ES-I3 (cell line): ENCODE results near the gene DEFB116.
"Not testable (repeated sequence)": the region's sequence is repeated elsewhere in the genome, so short reads cannot be mapped to it uniquely, and the experiment has no call there.

Experiments used
- H3K36me3 ChIP-seq: 2 replicates; pipeline ENCODE4 v1.6.1; 2013; ENCODE audit warnings: mild to moderate bottlenecking, low read length, control low read depth, moderate library complexity; ENCODE audit not compliant: insufficient read depth
- H3K4me1 ChIP-seq: 2 replicates; pipeline ENCODE4 v1.6.1; 2013; ENCODE audit warnings: mild to moderate bottlenecking, control low read depth, low read length; ENCODE audit not compliant: insufficient read depth
- H3K9ac ChIP-seq: 2 replicates; pipeline ENCODE4 v1.6.1; 2013; ENCODE audit warnings: low read depth, mild to moderate bottlenecking, low read length, moderate library complexity
- H3K9me3 ChIP-seq: 2 replicates; pipeline ENCODE4 v1.6.1; 2013; ENCODE audit warnings: mild to moderate bottlenecking, low read length, moderate library complexity; ENCODE audit not compliant: control insufficient read depth, insufficient read depth

The DEFB116 gene, protein sequence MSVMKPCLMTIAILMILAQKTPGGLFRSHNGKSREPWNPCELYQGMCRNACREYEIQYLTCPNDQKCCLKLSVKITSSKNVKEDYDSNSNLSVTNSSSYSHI

GRCh38 chr20:31308535-31309162, at the start of gene DEFB116:
Gene DEFB116, minus strand, starts transcription at chr20:31308585. Its CDS starts 0 bp downstream, at chr20:31308585.
- H3K9me3 ChIP-seq = no peaks in the 10 kb centered on the region
- no peak within 1 kb of the TSS for H3K9ac ChIP-seq
- H3K36me3 ChIP-seq = no peaks in the 10 kb centered on the region
- no peaks in the 10 kb centered on the region for H3K4me1 ChIP-seq

GRCh38 chr20:31355981-31356380, 47.6 kb upstream of the DEFB116 start:
- no peak overlapping the region for H3K9ac ChIP-seq
- no peaks in the 10 kb centered on the region for H3K4me1 ChIP-seq
- no peaks in the 10 kb centered on the region for H3K9me3 ChIP-seq
- no peaks in the 10 kb centered on the region for H3K36me3 ChIP-seq

DNA sequence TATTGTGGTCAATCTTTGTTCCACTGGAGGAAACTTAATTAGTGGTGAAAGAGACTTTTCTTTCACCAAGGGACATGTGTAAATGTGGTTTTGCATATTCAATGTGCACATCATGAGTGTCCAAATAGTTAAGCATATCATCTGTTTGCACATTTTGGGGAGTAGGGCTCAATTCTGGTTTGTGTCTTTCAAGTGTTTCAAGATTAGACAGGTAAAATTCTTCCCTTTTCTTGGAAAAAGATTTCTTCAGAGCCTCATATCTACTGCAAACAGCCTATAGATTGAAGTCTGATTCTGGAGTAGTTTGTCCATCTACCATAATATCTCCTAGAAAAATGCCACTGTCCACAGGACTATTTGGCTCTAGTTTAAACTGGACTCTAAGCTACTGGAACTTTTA, 33.1 kb upstream of the DEFB116 start:
- H3K36me3 ChIP-seq = no peaks in the 10 kb centered on the region
- no peak overlapping the region for H3K9ac ChIP-seq
- no peaks in the 10 kb centered on the region for H3K9me3 ChIP-seq

DNA sequence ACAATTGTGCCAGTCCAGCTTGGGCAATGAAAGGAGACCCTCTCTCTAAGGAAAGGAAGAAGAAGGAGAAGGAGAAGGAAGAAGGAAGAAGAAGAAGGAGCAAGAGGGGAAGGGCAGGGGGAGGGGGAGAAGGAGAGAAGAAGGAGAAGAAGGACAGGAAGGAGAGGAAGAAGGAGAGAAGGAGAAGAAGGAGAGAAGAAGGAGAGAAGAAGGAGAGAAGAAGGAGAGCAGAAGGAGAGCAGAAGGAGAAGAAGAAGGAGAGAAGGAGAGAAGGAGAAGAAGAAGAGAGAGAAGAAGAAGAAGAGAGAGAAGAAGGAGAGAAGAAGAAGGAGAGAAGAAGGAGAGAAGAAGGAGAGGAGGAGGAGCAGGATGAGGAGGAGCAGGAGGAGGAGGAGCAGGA, 22.5 kb upstream of the DEFB116 start:
- Histone ChIP-seq H3K9ac (no peak overlapping the region), H3K36me3 (no peaks in the 10 kb centered on the region), H3K9me3 (no peaks in the 10 kb centered on the region), H3K4me1 (no peaks in the 10 kb centered on the region)

More for the DNA sequence above, 33.1 kb upstream of the DEFB116 start:
- no peaks in the 10 kb centered on the region for H3K4me1 ChIP-seq

- Histone ChIP-seq H3K4me1 (no peaks in the 10 kb centered on the region), H3K36me3 (no peaks in the 10 kb centered on the region), H3K9me3 (no peaks in the 10 kb centered on the region; the same call in 1 of the 2 replicates), H3K9ac (no peak overlapping the region)
Observed at GRCh38 chr20:31322504-31322903, 14.1 kb upstream of the DEFB116 start.

GRCh38 chr20:31284964-31285363, 23.4 kb downstream of the DEFB116 start:
- not testable (repeated sequence) for H3K4me1 ChIP-seq, H3K9me3 ChIP-seq, H3K36me3 ChIP-seq, H3K9ac ChIP-seq

DNA sequence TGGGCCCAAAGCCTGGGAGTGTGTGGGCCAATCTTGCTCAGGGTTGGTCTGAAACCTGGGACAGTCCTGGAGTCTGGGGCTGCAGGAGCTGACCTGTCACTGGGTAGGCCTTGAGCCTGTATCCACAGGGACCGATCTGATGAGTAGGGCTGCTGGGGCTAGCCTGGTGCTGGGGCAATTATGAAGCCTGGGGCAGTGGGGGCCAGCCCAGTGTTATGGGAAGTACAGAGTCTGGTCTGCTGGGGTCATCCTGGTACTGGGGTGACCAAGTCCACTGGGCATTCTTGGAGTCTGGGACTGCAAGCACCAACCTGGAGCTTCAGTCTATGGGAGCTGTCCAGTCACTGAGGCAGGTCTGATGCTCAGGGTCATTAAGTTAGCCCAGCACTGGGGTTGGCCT, 30.2 kb downstream of the DEFB116 start:
- no peaks in the 10 kb centered on the region for H3K4me1 ChIP-seq
- no peaks in the 10 kb centered on the region for H3K9me3 ChIP-seq
- H3K9ac ChIP-seq = no peak overlapping the region
- H3K36me3 ChIP-seq = no peaks in the 10 kb centered on the region

DNA sequence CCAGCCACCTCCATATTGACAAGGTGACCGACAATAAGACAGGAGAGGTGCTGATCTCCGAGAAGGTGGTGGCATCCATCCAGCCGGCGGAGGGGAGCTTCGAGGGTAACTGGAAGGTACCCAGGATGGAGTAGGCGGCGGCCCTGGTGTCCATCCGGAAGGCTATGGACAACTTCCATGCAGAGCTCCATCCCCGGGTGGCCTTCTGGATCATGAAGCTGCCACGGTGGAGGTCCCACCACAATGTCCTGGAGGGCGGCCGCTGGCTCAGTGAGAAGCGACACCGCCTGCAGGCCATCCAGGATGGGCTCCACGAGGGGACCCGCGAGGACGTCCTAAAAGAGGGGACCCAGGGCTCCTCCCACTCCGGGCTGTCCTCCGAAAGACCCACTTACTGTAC, 33.9 kb downstream of the DEFB116 start:
- H3K36me3 ChIP-seq = no peaks in the 10 kb centered on the region
- H3K9me3 ChIP-seq = no peaks in the 10 kb centered on the region
- H3K9ac ChIP-seq = no peak overlapping the region
- H3K4me1 ChIP-seq = no peaks in the 10 kb centered on the region

DNA sequence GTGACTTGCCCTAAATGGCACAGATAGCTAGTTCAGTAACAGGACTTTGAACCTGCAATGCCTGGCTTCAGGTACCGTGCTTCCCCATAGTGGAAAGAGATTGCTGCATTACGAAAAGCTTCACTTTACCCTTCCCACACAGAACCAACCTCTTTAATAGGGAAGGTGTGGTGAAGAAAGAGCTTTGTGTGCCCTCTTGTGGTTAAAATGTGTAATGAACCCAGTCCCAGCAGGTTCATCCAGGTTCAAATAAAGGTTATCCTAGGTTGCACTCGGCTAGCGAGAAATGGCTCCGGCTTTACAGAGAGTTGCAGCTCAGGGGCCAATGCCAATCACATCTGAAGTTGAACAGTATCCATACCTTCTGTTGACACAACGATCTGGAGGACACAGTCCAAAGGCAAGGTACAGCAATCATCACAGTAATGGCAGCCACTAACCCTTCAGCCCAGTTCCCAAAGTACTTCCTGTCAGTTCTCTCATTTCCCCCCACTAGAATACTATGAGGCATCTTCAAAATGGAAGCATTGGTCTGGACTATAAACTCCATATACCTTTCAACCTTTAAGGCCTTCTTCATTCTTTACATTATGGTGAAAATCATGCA, 48.0 kb downstream of the DEFB116 start:
- Histone ChIP-seq H3K4me1 (no peaks in the 10 kb centered on the region), H3K9me3 (no peaks in the 10 kb centered on the region), H3K9ac (no peak overlapping the region), H3K36me3 (no peaks in the 10 kb centered on the region)

GRCh38 chr20:31257364-31257763, 51.0 kb downstream of the DEFB116 start, which contains the start of gene DEFB115:
Gene DEFB115, plus strand, starts transcription at chr20:31257664. Its CDS starts 0 bp downstream, at chr20:31257664.
- Histone ChIP-seq H3K36me3 (no peaks in the 10 kb centered on the region), H3K9ac (no peak within 1 kb of the TSS), H3K9me3 (no peaks in the 10 kb centered on the region), H3K4me1 (no peaks in the 10 kb centered on the region)

DNA sequence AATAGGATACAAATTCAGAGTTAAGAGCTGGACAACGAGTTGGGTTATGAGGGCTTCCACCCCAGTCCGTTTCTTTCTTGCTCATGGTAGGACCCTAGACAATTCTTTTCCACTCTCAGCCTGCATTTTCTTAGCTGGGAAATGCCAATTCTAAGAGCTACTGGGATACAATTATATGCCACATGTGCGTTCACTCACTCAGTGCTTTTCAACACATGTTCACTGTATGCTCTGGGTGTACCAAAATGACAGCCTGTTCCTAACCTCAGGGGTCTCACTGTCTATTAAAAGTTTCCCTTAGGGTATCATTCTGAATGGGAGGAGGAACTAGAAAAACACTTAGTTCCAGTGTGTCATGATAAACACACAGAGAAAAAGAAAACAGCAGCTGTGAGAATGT, 51.4 kb downstream of the DEFB116 start:
- no peaks in the 10 kb centered on the region for H3K36me3 ChIP-seq
- H3K9me3 ChIP-seq = no peaks in the 10 kb centered on the region

More for the DNA sequence above, 51.4 kb downstream of the DEFB116 start:
- no peaks in the 10 kb centered on the region for H3K4me1 ChIP-seq
- no peak overlapping the region for H3K9ac ChIP-seq
